ENCODE data around the gene IL10RA.

IL10RA gene

GRCh38 chr11:117980720-117981119 is 5.5 kb upstream of the IL10RA start:
- no peak for TF ChIP-seq CTCF (conservative IDR thresholded peaks at IDR 0.05; ENCODE audit: low read length)
- DNase-seq (ENCODE audit: low read depth): no peak
- no peak overlapping the region for H3K4me3 ChIP-seq (ENCODE audit: low read length)

GRCh38 chr11:117983163-117983475 is 3.1 kb upstream of the IL10RA start:
- no peak for TF ChIP-seq CTCF (conservative IDR thresholded peaks at IDR 0.05; ENCODE audit: low read length)
- no peak for DNase-seq (ENCODE audit: low read depth)
- no peak overlapping the region for H3K4me3 ChIP-seq (ENCODE audit: low read length)

GRCh38 chr11:117984476-117984875 is 1.7 kb upstream of the IL10RA start:
- no peak for TF ChIP-seq CTCF (conservative IDR thresholded peaks at IDR 0.05; ENCODE audit: low read length)
- H3K4me3 ChIP-seq (ENCODE audit: low read length): no peak overlapping the region
- no peak for DNase-seq (ENCODE audit: low read depth)

GRCh38 chr11:117986981-117987574 is 884 bp downstream of the IL10RA start:
- H3K4me3 ChIP-seq (ENCODE audit: low read length): no peak overlapping the region
- TF ChIP-seq CTCF (conservative IDR thresholded peaks at IDR 0.05; ENCODE audit: low read length): no peak
- peak; percentile 6 for DNase-seq (ENCODE audit: low read depth)

- TF ChIP-seq CTCF (conservative IDR thresholded peaks at IDR 0.05; ENCODE audit: low read length): no peak
- no peak overlapping the region for H3K4me3 ChIP-seq (ENCODE audit: low read length)
- no peak for DNase-seq (ENCODE audit: low read depth)
Measured at GRCh38 chr11:117989351-117990102, 3.3 kb downstream of the IL10RA start.

GRCh38 chr11:117992136-117992535 is 5.9 kb downstream of the IL10RA start:
- no peak for TF ChIP-seq CTCF (conservative IDR thresholded peaks at IDR 0.05; ENCODE audit: low read length)
- no peak for DNase-seq (ENCODE audit: low read depth)
- H3K4me3 ChIP-seq (ENCODE audit: low read length): no peak overlapping the region

GRCh38 chr11:117992620-117993019 is 6.4 kb downstream of the IL10RA start:
- no peak for DNase-seq (ENCODE audit: low read depth)
- no peak overlapping the region for H3K4me3 ChIP-seq (ENCODE audit: low read length)
- TF ChIP-seq CTCF (conservative IDR thresholded peaks at IDR 0.05; ENCODE audit: low read length): no peak

Measured in AG10803 (cell line).